K562 (cell line): ENCODE measurements around the gene FAM50A.

Experiments used
- CBX8 ChIP-seq: fragments of 200-600 bp; sonication (generic); IDR thresholded peaks from 2 replicates; pipeline ENCODE4 v1.6.1; 2012; ENCODE audit warnings: borderline replicate concordance, mixed run types, low read depth, mild to moderate bottlenecking, moderate library complexity, mixed read lengths, low read length, control low read depth, inconsistent platforms; ENCODE audit not compliant: poor library complexity, severe bottlenecking; ENCODE audit errors: extremely low read depth
- CSDE1 ChIP-seq, 2 experiments: fragments of 450-650 bp; IDR thresholded peaks; 2 replicates each; pipeline ENCODE4 v1.6.1; 2016; ENCODE audit warnings: mild to moderate bottlenecking in 1 of 2
- CTCF ChIP-seq, 3 experiments: IDR thresholded peaks in 2 of 3; conservative IDR thresholded peaks in 1 of 3; 2 replicates each; pipeline ENCODE4 v1.5.1; 2011 to 2012; ENCODE audit warnings: low read length in 3 of 3, mild to moderate bottlenecking in 3 of 3, control low read depth in 2 of 3, improper control_type of control experiment in 1 of 3, inconsistent platforms in 1 of 3, low read depth in 1 of 3, mixed read lengths in 1 of 3, moderate library complexity in 1 of 3; ENCODE audit not compliant: insufficient read depth in 2 of 3
- EZH2 ChIP-seq: IDR thresholded peaks from 2 replicates; pipeline ENCODE4 v1.6.1; 2012; ENCODE audit warnings: low read depth, mild to moderate bottlenecking, inconsistent platforms, low read length, borderline replicate concordance
- KDM1A ChIP-seq, 2 experiments: fragments of 450-650 bp; IDR thresholded peaks; 2 replicates each; pipeline ENCODE4 v1.6.1; 2016; ENCODE audit warnings: mild to moderate bottlenecking in 2 of 2
- PURB ChIP-seq: sonication (generic); formaldehyde crosslinking; IDR thresholded peaks from 2 replicates; pipeline ENCODE4 v1.9.0; 2021; ENCODE audit warnings: low read depth, mild to moderate bottlenecking, missing genetic modification reagents
- TSHZ1 ChIP-seq: fragments of 250-450 bp; sonication (Bioruptor Pico); IDR thresholded peaks from 2 replicates; pipeline ENCODE4 v1.4.0; 2020; ENCODE audit warnings: mild to moderate bottlenecking, moderate library complexity
- TF ChIP-seq, protein P1 (sequence below): sonication (generic); formaldehyde crosslinking; IDR thresholded peaks from 2 replicates; pipeline ENCODE4 v1.8.1; 2022; ENCODE audit warnings: missing genetic modification reagents

DNA sequence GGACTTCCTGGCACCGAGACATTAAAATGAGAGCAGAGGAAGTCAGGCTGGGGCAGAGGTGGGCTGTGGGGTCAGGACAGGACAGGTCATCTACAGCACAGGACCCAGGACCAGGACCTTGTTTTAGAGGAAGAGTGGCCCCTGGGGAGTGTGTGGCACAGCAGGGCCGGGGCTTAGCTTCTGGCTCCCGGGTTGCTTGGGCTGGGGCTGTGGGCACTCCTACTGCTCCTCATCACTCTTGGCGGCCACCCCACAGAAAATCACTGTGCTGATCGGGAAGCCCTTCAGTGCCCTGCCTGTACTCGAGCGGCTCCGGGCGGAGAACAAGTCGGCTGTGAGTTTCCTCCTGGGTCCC lies 23.6 kb upstream of the FAM50A start:
- TF ChIP-seq CTCF (IDR thresholded peaks at IDR 0.05 in 2 of 3, conservative IDR thresholded peaks at IDR 0.05 in 1 of 3; ENCODE audit: insufficient read depth in 2 of 3, low read depth in 1 of 3, low read length in 3 of 3) (no peak), CBX8 (no peak), EZH2 (no peak), PURB (CRISPR knock-in tag) (no peak), TSHZ1 (CRISPR knock-in tag) (no peak), KDM1A (IDR thresholded peaks at IDR 0.05) (no peak), CSDE1 (IDR thresholded peaks at IDR 0.05) (no peak)
- TF ChIP-seq, protein P1, sequence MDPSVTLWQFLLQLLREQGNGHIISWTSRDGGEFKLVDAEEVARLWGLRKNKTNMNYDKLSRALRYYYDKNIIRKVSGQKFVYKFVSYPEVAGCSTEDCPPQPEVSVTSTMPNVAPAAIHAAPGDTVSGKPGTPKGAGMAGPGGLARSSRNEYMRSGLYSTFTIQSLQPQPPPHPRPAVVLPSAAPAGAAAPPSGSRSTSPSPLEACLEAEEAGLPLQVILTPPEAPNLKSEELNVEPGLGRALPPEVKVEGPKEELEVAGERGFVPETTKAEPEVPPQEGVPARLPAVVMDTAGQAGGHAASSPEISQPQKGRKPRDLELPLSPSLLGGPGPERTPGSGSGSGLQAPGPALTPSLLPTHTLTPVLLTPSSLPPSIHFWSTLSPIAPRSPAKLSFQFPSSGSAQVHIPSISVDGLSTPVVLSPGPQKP (CRISPR knock-in tag): no peak
